MCF 10A (cell line): ENCODE data around the gene FUOM. TPM values are rescaled to one million over a fixed set of nuclear protein-coding genes. Genes with fewer than 3 reads are reported as not detected.

ENCODE experiments used
- BruUV-seq: library from RNA; stranded (reverse); fragments of 400-500 nt; replicated peaks from 2 replicates; lab custom pipeline; 2021; lab: Mats Ljungman, UMichigan
- CTCF ChIA-PET: fragments of 300-600 bp; sonication (Branson Sonifier 250); formaldehyde crosslinking; extraction: SDS; loops from one replicate; lab custom pipeline; 2021; ENCODE audit warnings: antibody characterized with exemption, inconsistent platforms; lab: Yijun Ruan, JAX
- POLR2A ChIA-PET: fragments of 300-600, 350-650 bp; sonication (Branson Sonifier 250); formaldehyde crosslinking; extraction: SDS; loops from one replicate; lab custom pipeline; 2020; ENCODE audit warnings: antibody characterized with exemption, inconsistent platforms; lab: Yijun Ruan, JAX
- DNase-seq: peaks from one replicate; pipeline ENCODE4 v3.0.0-alpha.2; 2018; ENCODE audit not compliant: unreplicated experiment
- H3K27ac Mint-ChIP-seq: one replicate; pipeline ENCODE4 v1.8.0; 2022; ENCODE audit warnings: mild to moderate bottlenecking, low read depth, mixed read lengths; ENCODE audit not compliant: unreplicated experiment
- H3K27me3 Mint-ChIP-seq: one replicate; pipeline ENCODE4 v1.8.0; 2022; ENCODE audit warnings: mixed read lengths; ENCODE audit not compliant: insufficient read depth, unreplicated experiment
- H3K36me3 Mint-ChIP-seq: one replicate; pipeline ENCODE4 v1.8.0; 2022; ENCODE audit warnings: mild to moderate bottlenecking, moderate library complexity, mixed read lengths; ENCODE audit not compliant: insufficient read depth, unreplicated experiment
- H3K4me1 Mint-ChIP-seq: one replicate; pipeline ENCODE4 v1.8.0; 2022; ENCODE audit warnings: mixed read lengths; ENCODE audit not compliant: insufficient read depth, unreplicated experiment
- H3K4me3 Mint-ChIP-seq: one replicate; pipeline ENCODE4 v1.8.0; 2022; ENCODE audit warnings: mild to moderate bottlenecking, moderate library complexity, mixed read lengths; ENCODE audit not compliant: unreplicated experiment
- H3K9me3 Mint-ChIP-seq: one replicate; pipeline ENCODE4 v1.8.0; 2022; ENCODE audit warnings: mixed read lengths; ENCODE audit not compliant: unreplicated experiment
- CTCF ChIP-seq: fragments of 200-600 bp; IDR thresholded peaks from one replicate; pipeline ENCODE4 v1.8.0; 2022; ENCODE audit warnings: antibody characterized with exemption, mild to moderate bottlenecking; ENCODE audit not compliant: unreplicated experiment
- intact Hi-C: fragments of 100-400 bp; cut with micrococcal nuclease; formaldehyde crosslinking; loops from 2 replicates; pipeline ENCODE4 v1.14.1; 2022
- total RNA-seq: library from RNA; stranded (reverse); gene quantifications from 2 replicates; pipeline ENCODE4 v1.2.3, GENCODE V29; 2022

FUOM gene
- total RNA-seq, 1 experiment from 2014 or later, result 22.6 TPM

- POLR2A ChIA-PET, result no interaction called here
- TF ChIP-seq CTCF, result no peak
- no peak within 1 kb of the TSS for H3K4me3 Mint-ChIP-seq
Measured at GRCh38 chr10:133336577-133337369, 21.0 kb downstream of the FUOM start, which contains the start of gene CALY. Gene CALY, minus strand, starts transcription at chr10:133336896. Its CDS starts 7,907 bp downstream, at chr10:133328989.

GRCh38 chr10:133336118-133336576 lies 21.7 kb downstream of the FUOM start:
- TF ChIP-seq CTCF, result no peak
- Mint-ChIP-seq H3K36me3 (no peaks in the 10 kb centered on the region), H3K9me3 (no peaks in the 10 kb centered on the region), H3K4me1 (no peaks in the 10 kb centered on the region), H3K27ac (no peak overlapping the region), H3K4me3 (no peak overlapping the region), H3K27me3 (peaks cover 43% of the 10 kb centered on the region)
- BruUV-seq, result no TSS peak
- POLR2A ChIA-PET, result no interaction called here
- intact Hi-C loops, result no loop called here
- CTCF ChIA-PET, result no interaction called here
- no peak for DNase-seq

More at GRCh38 chr10:133336577-133337369, 21.0 kb downstream of the FUOM start, which contains the start of gene CALY:
- DNase-seq, result no peak
- CTCF ChIA-PET, result no interaction called here
- Mint-ChIP-seq H3K27ac (no peak within 1 kb of the TSS), H3K27me3 (peaks cover 37% of the 10 kb centered on the region), H3K4me1 (no peaks in the 10 kb centered on the region), H3K36me3 (no peaks in the 10 kb centered on the region), H3K9me3 (no peaks in the 10 kb centered on the region)
- no TSS peak for BruUV-seq
- intact Hi-C loops, result no loop called here

- no peak for DNase-seq
- ChIA-PET POLR2A (no interaction called here), CTCF (interaction anchor here (0.6 to 1.1 kb wide), 3 partner anchors 16 to 499 kb away, joined by 3 to 4 read pairs (median 3); no protein-coding TSS in a partner anchor)
- no TSS peak for BruUV-seq
- Mint-ChIP-seq H3K4me1 (no peaks in the 10 kb centered on the region), H3K4me3 (peak overlapping the region; percentile 60), H3K27ac (no peak overlapping the region), H3K27me3 (peaks cover 43% of the 10 kb centered on the region), H3K36me3 (no peaks in the 10 kb centered on the region), H3K9me3 (no peaks in the 10 kb centered on the region)
- intact Hi-C loops, result no loop called here
- TF ChIP-seq CTCF, result no peak
Measured at GRCh38 chr10:133335246-133336117, 22.3 kb downstream of the FUOM start.
